HG03565 (cell line): ENCODE measurements around the gene CASP7.
A peak's percentile ranks its signal among the peaks of the same experiment; 100 is the strongest.

ENCODE experiments used
- ATAC-seq: cut with Tn5 transposase; IDR thresholded peaks from one replicate; pipeline ENCODE4 v1.9.1; 2021; ENCODE audit warnings: mild to moderate bottlenecking, moderate library complexity; ENCODE audit not compliant: unreplicated experiment

CASP7 gene

DNA sequence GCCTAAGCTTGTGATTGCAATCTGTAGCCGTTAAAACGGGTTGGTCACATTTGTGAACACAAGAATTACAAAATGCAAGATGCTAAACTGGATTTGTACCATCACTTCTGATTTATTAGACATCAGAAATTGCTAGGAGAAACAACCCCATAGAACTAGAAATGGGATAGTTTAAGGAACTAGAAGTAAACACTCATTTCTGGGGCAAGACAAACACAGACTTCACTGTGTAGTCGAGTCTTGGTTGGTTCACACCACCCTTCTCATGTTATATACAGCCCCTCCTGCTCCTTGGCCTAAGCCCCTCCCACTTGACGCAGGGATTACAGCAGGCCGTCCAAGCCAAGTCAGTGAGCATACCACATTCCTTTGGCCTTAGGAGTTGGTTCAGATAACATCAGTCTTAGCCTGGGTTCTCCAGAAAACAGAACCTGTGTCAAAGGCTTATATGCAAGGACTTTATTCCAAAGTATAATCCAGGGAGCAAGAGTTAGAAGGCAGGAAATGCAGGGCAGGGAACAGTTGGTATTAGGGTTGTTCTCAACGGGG, 13.8 kb upstream of the CASP7 start:
- ATAC-seq, result no peak

DNA sequence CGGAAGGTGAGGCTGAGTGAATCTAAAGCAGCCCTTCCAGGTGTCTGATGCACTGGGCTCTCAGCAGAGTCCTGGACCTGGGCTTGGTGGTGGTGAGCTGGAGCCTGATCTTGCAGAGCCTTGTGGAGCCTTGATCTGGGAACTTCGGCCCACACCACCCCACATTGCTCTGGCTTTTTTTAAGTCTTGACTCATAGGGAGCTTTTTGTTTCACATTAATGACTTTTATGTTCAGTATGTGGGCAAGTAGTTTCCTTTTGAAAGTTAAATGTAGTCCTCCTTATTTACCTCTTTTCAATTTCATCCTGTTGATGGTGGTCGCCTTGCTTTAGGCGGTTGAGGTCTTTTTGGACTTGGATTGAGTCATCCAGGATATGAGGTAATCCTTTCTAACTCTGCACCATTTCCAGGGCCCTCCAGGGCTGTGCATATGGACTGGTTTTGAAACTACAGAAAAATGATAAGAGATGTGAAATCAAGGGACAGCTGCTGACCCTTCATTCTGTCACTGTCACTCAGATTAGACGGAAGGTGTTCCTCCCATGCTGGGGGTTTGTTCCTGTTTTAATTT, 12.9 kb upstream of the CASP7 start:
- peak; percentile 87 for ATAC-seq

DNA sequence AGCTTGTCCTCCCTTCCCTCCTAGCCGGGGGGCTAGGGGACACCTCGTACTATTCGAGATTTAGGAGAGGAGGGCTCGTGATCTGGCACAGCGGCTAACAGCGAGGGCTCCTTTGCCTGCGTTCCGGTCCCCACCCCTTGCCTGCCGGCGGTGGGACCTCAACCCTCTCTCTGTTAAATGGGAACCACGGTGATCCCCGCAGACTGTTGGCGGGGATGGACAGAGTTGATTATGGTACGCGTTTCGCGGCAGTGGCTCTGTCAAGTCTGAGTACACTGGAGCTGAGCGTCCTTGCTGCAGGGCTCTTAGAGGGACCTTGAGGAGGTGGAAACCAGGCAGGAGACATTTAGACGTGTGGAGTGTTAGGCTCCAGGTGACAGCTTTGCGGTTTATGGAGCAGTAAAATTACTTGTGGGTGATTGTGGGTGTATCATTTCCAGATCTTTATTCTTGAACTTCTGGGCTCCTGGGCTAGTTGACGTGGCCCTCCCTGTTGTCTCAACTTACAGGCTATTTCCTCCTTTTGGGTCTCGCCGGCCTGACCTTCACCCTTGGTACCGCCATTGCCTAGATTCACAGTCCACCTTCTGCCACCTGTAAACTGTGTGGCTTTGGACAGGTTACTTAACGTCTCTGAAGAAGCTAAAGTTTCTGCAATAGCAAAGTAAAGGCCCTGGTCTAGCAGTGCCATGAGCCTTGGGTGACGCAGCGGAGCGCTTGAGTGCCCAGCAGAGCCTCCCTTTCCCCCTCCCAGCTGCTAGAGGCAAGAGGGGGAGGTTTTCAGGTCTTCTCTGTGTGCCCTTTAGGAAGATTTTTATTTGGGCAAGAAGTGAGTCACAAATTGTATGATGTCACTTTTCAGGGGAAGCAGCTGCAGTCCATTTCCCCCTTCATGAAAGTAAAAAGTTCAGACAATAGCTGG, 739 bp downstream of the CASP7 start:
- no peak for ATAC-seq

DNA sequence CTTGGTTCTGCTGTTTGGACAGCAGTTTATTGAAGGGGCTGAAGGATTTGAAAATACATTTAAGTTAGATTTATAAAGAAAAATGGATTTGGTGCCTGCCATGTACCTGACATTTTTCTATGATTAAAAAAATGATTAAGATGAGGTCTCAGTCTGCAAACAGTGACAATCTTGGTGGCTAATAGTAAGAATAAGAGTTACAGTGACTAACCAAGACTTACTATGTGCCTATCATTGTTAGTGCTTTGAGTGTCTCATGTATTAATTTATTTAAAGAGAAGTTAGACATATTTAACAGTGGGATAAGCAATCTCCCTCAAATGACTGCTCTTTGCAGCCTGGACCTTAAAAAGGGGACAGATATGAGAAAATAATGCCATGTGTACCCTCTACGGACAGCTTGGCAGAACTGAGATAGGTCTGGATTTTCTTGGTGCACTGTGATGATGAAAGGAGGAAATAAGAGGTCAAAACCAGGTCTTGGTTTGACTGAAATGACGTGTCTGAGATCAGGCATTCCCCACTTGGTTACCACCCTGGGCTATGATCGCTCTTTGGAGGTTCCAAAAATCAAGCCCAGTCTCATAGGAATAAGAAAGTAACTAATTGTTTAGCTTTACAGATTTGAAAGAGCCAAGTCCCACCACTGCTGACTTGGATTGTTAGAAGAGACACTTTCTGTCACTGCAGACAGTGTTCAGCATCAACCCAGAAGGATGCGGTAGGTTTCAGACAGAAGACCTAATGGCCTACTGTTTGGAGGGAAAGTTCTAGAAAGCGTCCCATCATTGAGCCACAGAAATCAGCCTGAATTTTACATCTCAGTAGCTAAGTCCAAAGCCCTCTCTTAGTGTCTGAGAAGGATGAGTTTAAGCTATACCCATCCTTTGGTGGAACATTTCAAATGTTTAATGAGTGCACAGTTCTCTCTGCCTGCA, 2.1 kb downstream of the CASP7 start:
- peak; percentile 53 for ATAC-seq

DNA sequence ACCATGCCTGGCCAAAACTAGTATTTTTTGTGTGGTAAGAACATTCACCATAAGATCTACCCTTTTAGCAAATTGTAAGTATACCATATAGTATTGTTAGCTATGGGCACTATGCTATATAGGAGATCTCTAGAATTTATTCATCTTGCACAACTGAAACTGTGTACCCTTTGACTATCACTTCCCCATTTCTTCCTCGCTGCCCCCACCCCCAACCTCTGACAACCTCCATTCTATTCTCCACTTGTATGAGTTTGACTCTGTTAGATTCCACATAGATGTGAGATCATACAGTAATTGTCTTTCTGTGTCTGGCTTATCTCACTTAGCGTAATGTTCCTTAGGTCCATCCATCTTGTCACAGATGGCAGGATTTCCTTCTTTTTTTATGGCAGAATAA, 3.6 kb downstream of the CASP7 start:
- no peak for ATAC-seq

DNA sequence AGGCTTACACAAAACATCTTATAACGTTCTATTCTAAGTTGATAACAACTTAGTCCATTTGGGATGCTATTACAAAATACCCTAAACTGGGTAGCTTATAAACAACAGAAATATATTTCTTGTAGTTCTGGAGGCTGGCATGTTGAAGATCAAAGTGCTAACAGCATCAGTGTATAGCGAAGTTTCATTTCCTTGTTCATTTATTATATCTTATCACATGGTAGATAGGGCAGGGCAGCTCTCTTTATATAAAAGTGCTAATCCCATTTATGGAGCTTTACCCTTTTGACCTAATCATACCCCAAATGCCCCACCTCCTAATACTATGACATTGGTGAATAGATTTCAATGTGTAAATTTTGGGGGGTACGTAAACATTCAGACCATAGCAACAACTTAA, 6.3 kb downstream of the CASP7 start:
- ATAC-seq, result no peak

DNA sequence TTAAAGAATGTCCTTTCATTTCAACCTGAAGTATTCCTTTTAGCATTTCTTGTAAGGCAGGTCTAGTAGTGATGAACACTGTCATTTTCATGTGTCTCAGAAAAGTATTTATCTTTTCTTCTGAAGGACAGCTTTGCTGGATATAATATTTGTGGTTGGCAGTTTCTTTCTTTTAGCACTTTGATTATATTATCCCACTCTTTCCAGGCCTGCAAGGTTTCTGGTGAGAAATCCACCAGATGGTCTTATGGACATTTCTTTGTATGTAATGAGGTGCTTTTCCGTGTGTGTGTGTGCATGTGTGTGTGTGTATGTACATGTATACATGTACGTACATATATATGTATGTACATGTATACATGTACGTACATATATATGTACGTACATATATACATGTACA, 7.3 kb downstream of the CASP7 start:
- no peak for ATAC-seq

DNA sequence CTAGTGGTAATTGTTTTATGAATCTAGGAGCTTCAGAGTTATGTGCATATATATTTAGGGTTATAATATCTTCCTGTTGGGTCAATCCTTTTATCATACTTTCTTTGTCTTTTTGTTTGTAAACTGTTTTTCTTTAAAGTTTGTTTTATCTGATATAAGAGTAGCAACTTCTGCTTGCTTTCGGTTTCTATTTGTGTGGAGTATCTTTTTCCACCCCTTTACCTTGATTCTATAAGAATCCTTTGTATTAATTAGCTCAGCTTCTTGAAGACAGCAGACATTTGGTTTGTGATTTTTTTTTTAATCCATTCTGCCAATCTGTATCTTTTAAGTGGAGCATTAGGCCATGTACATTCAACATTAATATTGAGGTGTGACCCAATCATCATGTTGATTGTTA, 9.3 kb downstream of the CASP7 start:
- ATAC-seq, result no peak

DNA sequence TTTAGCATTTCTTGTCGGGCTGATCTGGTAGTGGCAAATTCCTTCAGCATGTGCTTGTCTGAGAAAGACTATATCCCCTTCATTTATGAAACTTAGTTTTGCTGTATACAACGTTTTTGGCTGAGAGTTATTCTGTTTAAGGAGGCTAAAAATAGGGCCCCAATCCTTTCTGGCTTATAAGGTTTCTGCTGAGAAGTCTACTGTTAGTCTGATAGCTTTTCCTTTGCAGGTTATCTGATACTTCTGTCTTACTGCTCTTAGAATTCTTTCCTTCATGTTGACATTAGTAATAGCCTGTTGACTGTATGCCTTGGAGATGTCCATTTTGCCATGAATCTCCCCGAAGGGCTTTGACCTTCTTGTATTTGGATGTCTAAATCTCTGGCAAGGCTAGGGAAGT, 9.9 kb downstream of the CASP7 start:
- no peak for ATAC-seq

DNA sequence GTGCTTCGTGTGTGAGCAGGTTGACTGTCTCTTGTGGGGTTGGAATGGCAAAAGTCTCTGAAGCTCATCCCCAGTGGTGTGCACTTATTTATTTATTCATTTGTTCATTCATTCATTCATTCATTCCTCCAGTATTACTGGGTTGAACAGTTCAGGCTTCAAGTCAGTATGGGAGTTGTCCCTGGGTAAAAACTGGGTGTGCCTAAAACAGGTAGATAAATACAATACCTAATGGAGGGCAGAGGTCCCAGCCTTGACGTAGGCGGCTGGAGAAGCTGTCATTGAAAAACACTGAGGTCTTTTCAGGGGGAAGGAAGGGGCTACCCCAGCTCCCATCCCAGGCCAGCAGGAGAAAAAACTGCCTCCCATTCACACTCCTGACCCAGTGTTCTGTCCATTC, 11.0 kb downstream of the CASP7 start:
- no peak for ATAC-seq

DNA sequence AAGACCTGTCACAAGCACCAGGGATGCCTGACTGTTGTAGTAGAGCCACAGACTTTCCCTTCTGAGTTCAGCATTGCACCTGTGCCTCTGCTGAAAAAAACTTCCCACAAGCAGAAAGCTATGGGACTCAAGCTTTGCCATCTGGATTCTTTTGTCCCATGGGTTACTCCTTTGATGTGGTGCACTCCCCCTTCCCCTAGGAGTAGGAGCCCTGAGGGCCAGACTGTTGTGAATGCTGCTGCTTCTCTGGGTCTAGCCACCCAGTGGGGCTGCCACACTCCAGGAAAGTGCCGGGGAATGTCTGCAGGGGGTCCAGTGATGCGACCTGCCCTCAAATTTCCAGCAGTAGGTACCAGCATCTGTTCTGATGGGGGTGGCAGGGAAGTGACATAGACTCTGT, 11.7 kb downstream of the CASP7 start:
- no peak for ATAC-seq

DNA sequence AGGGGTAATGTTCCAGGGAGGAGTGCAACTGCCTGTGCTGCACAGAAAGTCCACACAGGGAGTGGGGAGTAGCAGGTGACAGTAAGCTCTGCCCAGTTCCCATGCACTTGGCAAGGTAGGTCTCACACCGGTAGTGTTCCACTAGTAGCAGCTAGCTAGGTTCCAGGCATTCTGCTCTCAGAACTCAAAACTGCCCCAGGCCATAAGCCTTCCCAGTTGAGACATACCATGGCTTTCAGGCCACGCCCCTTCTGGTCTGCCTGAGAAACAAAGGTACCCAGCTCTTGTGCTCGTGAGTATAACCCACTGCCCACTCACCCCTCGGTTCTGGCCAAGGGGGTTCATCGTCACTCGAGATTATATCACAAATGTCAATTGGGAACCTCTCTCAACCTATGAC, 12.6 kb downstream of the CASP7 start:
- no peak for ATAC-seq

DNA sequence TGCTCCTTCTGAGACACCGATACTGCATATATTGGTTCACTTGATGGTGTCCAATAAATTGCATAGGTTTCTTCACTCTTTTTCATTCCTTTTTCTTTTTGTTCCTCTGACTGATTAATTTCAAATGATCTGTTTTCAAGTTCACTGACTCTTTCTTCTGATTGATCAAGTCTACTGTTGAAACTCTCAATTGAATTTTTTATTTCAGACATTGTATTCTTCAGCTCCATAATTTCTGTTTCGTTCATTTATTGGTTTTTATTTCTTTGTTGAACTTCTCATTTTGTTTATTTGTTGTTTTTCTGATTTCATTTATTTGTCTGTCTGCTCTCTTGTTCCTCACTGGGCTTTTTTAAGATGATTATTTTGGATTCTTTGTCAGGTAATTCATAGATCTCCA, 13.6 kb downstream of the CASP7 start:
- no peak for ATAC-seq

DNA sequence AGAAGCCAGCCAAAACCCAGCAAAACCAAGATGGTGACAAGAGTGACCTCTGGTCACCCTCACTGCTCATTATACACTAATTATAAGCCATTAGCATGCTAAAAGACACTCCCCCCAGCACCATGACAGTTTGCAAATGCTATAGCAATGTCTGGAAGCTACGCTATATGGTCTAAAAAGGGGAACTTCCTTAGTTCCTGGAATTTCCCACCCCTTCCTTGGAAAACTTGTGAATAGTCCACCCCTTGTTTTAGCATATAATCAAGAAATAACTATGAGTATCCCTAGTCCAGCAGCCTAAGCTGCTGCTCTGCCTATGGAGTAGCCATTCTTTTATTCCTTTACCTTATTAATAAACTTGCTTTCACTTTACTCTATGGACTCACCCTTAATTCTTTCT, 16.0 kb downstream of the CASP7 start:
- no peak for ATAC-seq

DNA sequence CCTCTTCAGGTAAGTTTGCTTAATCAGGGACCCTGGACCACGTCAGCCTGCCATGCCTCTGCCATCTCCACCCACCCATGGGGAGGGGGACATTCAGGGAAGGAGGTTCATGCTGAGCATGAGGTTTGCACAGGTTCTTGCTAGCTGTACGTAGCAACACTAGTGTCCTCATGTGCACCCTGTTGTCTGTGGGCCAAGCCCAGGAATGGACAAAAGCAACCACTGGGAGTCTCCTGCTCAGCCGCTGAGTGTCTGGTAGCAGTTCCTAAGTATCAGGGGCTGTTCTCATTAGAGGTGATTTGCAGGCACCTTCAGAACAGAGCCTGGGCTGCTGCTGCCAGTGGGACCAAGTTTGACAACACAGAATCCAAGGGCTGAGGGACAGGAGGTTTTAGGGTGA, 17.9 kb downstream of the CASP7 start:
- no peak for ATAC-seq

DNA sequence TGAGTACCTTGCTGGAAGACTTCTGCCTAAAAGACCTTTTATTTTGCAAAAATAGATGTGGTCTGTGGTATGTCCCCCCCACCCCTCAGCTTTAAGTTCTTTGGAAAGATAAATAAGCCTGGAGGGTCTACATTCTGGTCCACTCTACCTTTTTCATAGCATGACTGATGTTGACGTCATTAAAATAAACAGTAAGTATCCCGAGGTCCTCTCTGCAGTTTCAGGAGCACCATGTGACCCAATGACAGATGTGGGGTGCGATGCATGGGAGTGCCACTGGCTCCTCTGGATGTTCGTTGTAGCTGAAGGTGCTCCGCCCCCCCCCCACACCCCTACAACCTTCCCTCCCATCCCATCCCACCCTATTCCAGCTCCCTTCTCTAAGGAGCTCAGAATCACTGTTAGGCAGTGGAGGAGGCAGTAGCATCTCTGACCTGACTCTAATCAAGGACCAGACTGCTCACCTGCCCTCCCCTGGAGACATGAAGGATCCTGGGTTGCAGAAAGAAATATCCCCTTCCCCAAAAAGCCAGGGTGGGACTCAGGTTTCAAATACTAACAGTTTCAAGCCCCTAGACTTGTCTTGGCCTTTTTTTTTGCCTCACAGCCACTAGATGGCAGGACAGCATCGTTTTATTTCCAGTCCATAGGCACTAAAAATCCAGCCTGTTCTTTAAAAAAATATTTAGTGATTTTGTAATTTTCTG, 25.1 kb downstream of the CASP7 start:
- ATAC-seq, result no peak

DNA sequence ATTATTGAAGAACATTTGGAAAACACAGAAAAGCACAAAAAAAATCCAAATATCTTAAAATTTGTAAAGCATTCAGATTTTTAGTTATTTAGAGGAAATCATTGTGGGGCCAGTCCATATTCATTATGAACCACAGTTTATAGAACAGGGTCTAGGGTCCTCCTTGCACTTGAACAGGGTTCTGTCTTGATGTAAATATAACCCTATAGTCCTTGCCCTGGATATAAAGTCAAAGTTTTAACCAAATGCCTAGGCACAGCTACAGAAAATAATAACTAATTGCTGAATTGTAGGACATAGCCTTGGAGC, 25.6 kb downstream of the CASP7 start:
- no peak for ATAC-seq

DNA sequence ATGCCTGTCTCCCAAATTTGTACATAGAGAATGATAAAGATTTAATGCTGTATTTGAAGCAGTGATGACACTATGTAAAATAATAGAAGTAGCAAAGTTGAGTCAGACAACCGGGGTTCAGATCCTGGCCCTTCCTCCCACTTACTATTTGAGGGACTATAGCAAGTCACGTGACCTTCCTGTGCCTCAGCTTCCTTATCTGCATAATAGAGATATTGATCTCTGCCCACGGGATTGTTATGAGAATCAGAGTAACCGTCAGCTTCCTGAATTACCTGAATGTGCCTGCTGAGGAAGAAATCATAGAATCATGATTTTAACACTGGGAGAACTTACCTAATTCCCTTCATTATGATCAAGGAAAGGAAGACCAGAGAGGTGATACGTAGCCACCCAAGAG, 26.9 kb downstream of the CASP7 start:
- ATAC-seq, result no peak

DNA sequence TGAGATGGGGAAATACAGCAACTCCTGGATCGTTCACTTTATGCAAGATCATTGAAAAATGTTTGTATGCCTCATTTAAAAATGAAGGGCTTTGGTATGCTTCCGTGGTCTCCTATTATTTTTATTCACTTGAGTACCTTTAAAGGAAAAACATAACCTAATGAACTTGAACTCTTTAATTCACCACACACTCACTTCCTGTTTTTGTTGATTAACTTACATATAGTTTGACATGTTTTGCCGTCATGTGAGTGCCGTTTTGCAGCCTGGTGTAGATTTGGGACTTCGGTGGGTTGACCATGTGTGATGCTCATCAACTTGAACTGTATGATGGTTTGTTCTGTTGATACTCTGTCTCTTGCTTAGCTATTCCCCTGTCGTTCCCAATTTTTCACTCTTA, 28.9 kb downstream of the CASP7 start:
- no peak for ATAC-seq

DNA sequence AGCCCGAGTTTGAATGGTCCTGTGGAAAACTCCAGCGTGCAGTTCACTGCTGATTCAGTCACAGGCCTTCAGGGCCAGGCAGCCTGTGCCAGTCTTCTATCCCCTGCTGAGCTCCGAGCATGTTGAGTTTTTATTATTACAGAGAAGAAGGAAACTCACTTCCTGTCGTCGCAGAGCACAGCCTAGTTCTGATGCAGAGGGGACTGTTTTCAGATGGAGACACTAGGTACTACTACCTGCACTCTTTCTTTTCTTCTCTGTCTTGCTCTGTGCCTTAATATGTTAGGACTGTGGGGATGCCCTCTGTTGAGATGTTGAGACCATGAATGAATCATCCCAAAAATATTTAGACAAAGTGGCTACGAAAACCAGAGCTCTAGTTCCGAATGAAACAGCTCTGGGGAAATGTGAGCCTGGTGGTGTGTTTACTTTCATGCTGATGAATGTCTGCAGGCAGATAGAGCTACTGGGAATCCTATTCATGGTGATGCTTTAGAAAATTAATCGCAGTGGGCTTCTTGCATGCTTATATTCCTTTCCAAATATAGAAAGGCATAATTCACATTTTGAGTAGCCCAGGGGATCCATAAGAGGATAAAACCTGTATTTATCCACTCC, 29.6 kb downstream of the CASP7 start:
- ATAC-seq, result no peak
